GM12878 (cell line): ENCODE measurements around the gene CAST. TPM values are rescaled to one million over a fixed set of nuclear protein-coding genes. Genes with fewer than 3 reads are reported as not detected.

Source experiments
- ATAC-seq: fragments of 200-7000 bp; cut with Tn5 transposase; 3 replicates; pipeline ENCODE4 v1.9.1; 2020; ENCODE audit warnings: mild to moderate bottlenecking, moderate library complexity
- BruUV-seq: library from RNA; stranded (reverse); fragments of 400-500 nt; replicated peaks from 2 replicates; lab custom pipeline; 2021; lab: Mats Ljungman, UMichigan
- CTCF ChIA-PET: fragments of 300-600 bp; sonication (Branson Sonifier 250); formaldehyde crosslinking; extraction: SDS; loops from one replicate; lab custom pipeline; 2021; ENCODE audit warnings: inconsistent platforms; lab: Yijun Ruan, JAX
- POLR2A ChIA-PET: fragments of 350-600 bp; formaldehyde crosslinking; extraction: SDS; loops from one replicate; lab custom pipeline; 2021; ENCODE audit warnings: inconsistent platforms; lab: Charles Lee
- RAD21 ChIA-PET: fragments of 300-600 bp; sonication (Branson Sonifier 250); formaldehyde crosslinking; loops from one replicate; lab custom pipeline; 2023; ENCODE audit warnings: antibody characterized with exemption; ENCODE audit not compliant: unreplicated experiment; lab: Charles Lee
- SMC1A ChIA-PET: fragments of 300-600 bp; sonication (Branson Sonifier 250); formaldehyde crosslinking; loops from one replicate; lab custom pipeline; 2023; ENCODE audit not compliant: unreplicated experiment, uncharacterized antibody; lab: Charles Lee
- DNase-seq: peaks from one replicate; pipeline ENCODE4 v3.0.0-alpha.2; 2011; ENCODE audit warnings: low read depth, low spot score
- FAIRE-seq: peaks from 3 replicates; lab custom pipeline; 2011; peaks lifted over from hg19 to GRCh38; lab: Jason Lieb, UNC
- H2AFZ ChIP-seq: 2 replicates; pipeline ENCODE4 v1.6.0; 2011; ENCODE audit warnings: low read depth, low read length, control low read depth; ENCODE audit not compliant: control insufficient read depth
- H3K27ac ChIP-seq: 2 replicates; pipeline ENCODE4 v1.5.1; 2011; ENCODE audit warnings: control low read depth; ENCODE audit not compliant: control insufficient read depth, insufficient read depth
- H3K27me3 ChIP-seq, 2 experiments: replicated peaks in 1 of 2; 2 replicates each; pipeline versions ENCODE4 v1.6.0 to v1.6.1; 2011; ENCODE audit warnings: low read length in 1 of 2; ENCODE audit not compliant: control insufficient read depth in 2 of 2, insufficient read depth in 2 of 2
- H3K36me3 ChIP-seq, 2 experiments: 2 replicates each; pipeline ENCODE4 v1.5.1; 2011; ENCODE audit warnings: low read length in 1 of 2; ENCODE audit not compliant: control insufficient read depth in 2 of 2, insufficient read depth in 2 of 2
- H3K4me1 ChIP-seq: 2 replicates; pipeline ENCODE4 v1.6.1; 2011; ENCODE audit warnings: mild to moderate bottlenecking, low read length, moderate library complexity, mixed read lengths; ENCODE audit not compliant: control insufficient read depth, insufficient read depth
- H3K4me2 ChIP-seq: 2 replicates; pipeline ENCODE4 v1.6.0; 2011; ENCODE audit warnings: control low read depth; ENCODE audit not compliant: control insufficient read depth, insufficient read depth
- H3K4me3 ChIP-seq: fragments of 200-600 bp; sonication (generic); 2 replicates; pipeline ENCODE4 v1.5.1; 2016
- H3K79me2 ChIP-seq: 2 replicates; pipeline ENCODE4 v1.6.0; 2011; ENCODE audit warnings: low read length; ENCODE audit not compliant: control insufficient read depth, insufficient read depth
- H3K9ac ChIP-seq: 2 replicates; pipeline ENCODE4 v1.8.0; 2011; ENCODE audit warnings: low read length, control low read depth, mixed read lengths; ENCODE audit not compliant: control insufficient read depth, insufficient read depth
- H3K9me3 ChIP-seq: replicated peaks from 3 replicates; pipeline ENCODE4 v1.5.1; 2011; ENCODE audit warnings: mild to moderate bottlenecking, low read length; ENCODE audit not compliant: control insufficient read depth, insufficient read depth
- H4K20me1 ChIP-seq: 2 replicates; pipeline ENCODE4 v1.6.0; 2011; ENCODE audit not compliant: control insufficient read depth, insufficient read depth
- BCL11A ChIP-seq: IDR thresholded peaks from 2 replicates; pipeline ENCODE4 v1.6.1; 2011; ENCODE audit warnings: low read depth, low read length
- ELK1 ChIP-seq: IDR thresholded peaks from 2 replicates; pipeline ENCODE4 v1.6.1; 2012; ENCODE audit warnings: low read depth, low read length, improper control_type of control experiment
- FOS ChIP-seq: IDR thresholded peaks from 3 replicates; pipeline ENCODE4 v1.6.1; 2011; ENCODE audit warnings: borderline replicate concordance; ENCODE audit not compliant: insufficient read length; ENCODE audit errors: extremely low read depth
- FOXK2 ChIP-seq: fragments of 450-650 bp; IDR thresholded peaks from 2 replicates; pipeline ENCODE4 v1.6.1; 2017; ENCODE audit warnings: mild to moderate bottlenecking, moderate library complexity
- HSF1 ChIP-seq: fragments of 150-350 bp; IDR thresholded peaks from 2 replicates; pipeline ENCODE4 v1.6.1; 2014; ENCODE audit warnings: mild to moderate bottlenecking, low read depth, low read length
- NR2C1 ChIP-seq: fragments of 450-650 bp; IDR thresholded peaks from 2 replicates; pipeline ENCODE4 v1.6.1; 2017; ENCODE audit warnings: antibody characterized with exemption, mild to moderate bottlenecking, moderate library complexity
- POU2F2 ChIP-seq: IDR thresholded peaks from 3 replicates; pipeline ENCODE4 v1.6.1; 2011; ENCODE audit warnings: low read depth, mild to moderate bottlenecking, low read length, borderline replicate concordance
- SKIL ChIP-seq: fragments of 450-650 bp; IDR thresholded peaks from 2 replicates; pipeline ENCODE4 v1.6.1; 2017; ENCODE audit warnings: mild to moderate bottlenecking, low read depth, inconsistent platforms; ENCODE audit not compliant: poor library complexity, severe bottlenecking
- TARDBP ChIP-seq: IDR thresholded peaks from 2 replicates; pipeline ENCODE4 v1.6.1; 2016; ENCODE audit warnings: borderline replicate concordance
- TCF7 ChIP-seq: IDR thresholded peaks from 2 replicates; pipeline ENCODE4 v1.6.1; 2014; ENCODE audit warnings: antibody characterized with exemption, borderline replicate concordance
- USF2 ChIP-seq: IDR thresholded peaks from 2 replicates; pipeline ENCODE4 v1.6.1; 2011; ENCODE audit warnings: low read depth, low read length, improper control_type of control experiment, borderline replicate concordance
- YBX1 ChIP-seq: fragments of 450-650 bp; IDR thresholded peaks from 2 replicates; pipeline ENCODE4 v1.6.1; 2016; ENCODE audit warnings: antibody characterized with exemption
- YY1 ChIP-seq: IDR thresholded peaks from 2 replicates; pipeline ENCODE4 v1.6.1; 2011; ENCODE audit warnings: low read depth, mild to moderate bottlenecking, low read length
- ZNF24 ChIP-seq: fragments of 450-650 bp; IDR thresholded peaks from 2 replicates; pipeline ENCODE4 v1.6.1; 2017; ENCODE audit warnings: antibody characterized with exemption, mild to moderate bottlenecking
- ZNF384 ChIP-seq: IDR thresholded peaks from 2 replicates; pipeline ENCODE4 v1.6.1; 2012; ENCODE audit warnings: low read depth, mild to moderate bottlenecking, low read length, improper control_type of control experiment, borderline replicate concordance
- WGBS: methylation state at CpG from one replicate; pipeline ENCODE4 v1.1.6; 2016; ENCODE audit warnings: low lambda C conversion rate; ENCODE audit not compliant: insufficient replicate concordance, insufficient coverage; ENCODE audit errors: missing lambda C conversion rate; 5-methylcytosine and 5-hydroxymethylcytosine counted together
- in situ Hi-C: fragments of 300-500 bp; cut with MboI; formaldehyde crosslinking; loops from 9 replicates; pipeline ENCODE4 v1.14.3; 2018; ENCODE audit warnings: mixed read lengths
- intact Hi-C: fragments of 100-400 bp; cut with micrococcal nuclease; formaldehyde crosslinking; loops from one replicate; pipeline ENCODE4 v1.14.2; 2022; ENCODE audit not compliant: unreplicated experiment
- polyA plus RNA-seq, 11 experiments: library from polyadenylated mRNA; depleted of rRNA in 4 of 11; unstranded in 6 of 11; stranded (reverse) in 5 of 11; fragments of >200 nt; fragmentation: Nextera tagmentation in 4 of 11; fragmentation: Illumina TruSeq in 1 of 11; extraction: Ambion mirVana in 4 of 11; extraction: Trizol in 1 of 11; gene quantifications; 1 replicate in 1 of 11; 2 replicates in 10 of 11; pipeline versions ENCODE4 v1.2.1 to v1.2.3, GENCODE V29; 2011 to 2016; ENCODE audit warnings: inconsistent platforms in 2 of 11, missing spikeins in 2 of 11, low read depth in 1 of 11
- total RNA-seq, 4 experiments: library from RNA; depleted of rRNA in 3 of 4; stranded (reverse); fragments of >200 nt in 3 of 4; fragmentation: Illumina TruSeq in 1 of 4; extraction: Trizol in 1 of 4; gene quantifications; 2 replicates each; pipeline versions ENCODE4 v1.2.1 to v1.2.3, GENCODE V29; 2013 to 2021
- TF ChIP-seq, protein P1 (sequence below), 3 experiments: IDR thresholded peaks in 2 of 3; conservative IDR thresholded peaks in 1 of 3; 2 replicates each; pipeline ENCODE4 v1.5.1; 2011; ENCODE audit warnings: low read depth in 3 of 3, low read length in 3 of 3, mild to moderate bottlenecking in 3 of 3, control low read depth in 2 of 3, moderate library complexity in 2 of 3, inconsistent platforms in 1 of 3, mixed read lengths in 1 of 3; ENCODE audit not compliant: control insufficient read depth in 2 of 3, insufficient read depth in 1 of 3; ENCODE audit errors: extremely low read depth in 1 of 3

The CAST gene
- total and polyA plus RNA-seq, 10 of the 15 experiments (the other 5 are each of a cell fraction or from before 2014, with no cell fraction given) = 31.7 to 140 (median 68.5) TPM

DNA sequence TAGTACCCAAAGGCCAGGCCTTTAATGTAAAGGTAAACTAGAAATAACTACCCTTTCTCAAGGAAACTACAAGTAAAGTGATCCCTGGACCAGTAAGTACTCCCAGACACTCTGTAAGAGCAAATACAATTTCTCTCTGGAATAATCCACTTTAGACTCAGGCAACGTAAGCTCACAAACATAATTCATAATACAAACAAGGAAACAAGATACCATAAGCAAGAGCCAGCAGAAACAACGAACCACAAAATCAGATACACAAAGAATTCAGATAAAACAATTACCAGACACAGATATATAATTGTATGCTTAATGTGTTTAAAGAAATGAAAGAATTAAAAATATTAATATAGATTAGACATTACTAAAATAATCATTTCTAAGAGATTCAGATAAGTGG is 133.4 kb downstream of the CAST start:
- H3K36me3 ChIP-seq = peaks cover 20 to 50% of the 10 kb centered on the region in 2 experiments
- FAIRE-seq = no peak
- ChIA-PET RAD21 (no interaction called here), SMC1A (no interaction called here), CTCF (interaction anchor here (1.6 kb wide), 1 partner anchor 366 kb away, joined by 6 read pairs; no protein-coding TSS in a partner anchor), POLR2A (interaction anchor here (0.9 kb wide), 1 partner anchor 13 kb away, joined by 3 read pairs; the partner anchor contains the start of gene ERAP1)
- peaks cover 3% of the 10 kb centered on the region for H3K79me2 ChIP-seq
- H4K20me1 ChIP-seq = no peaks in the 10 kb centered on the region
- no peak for DNase-seq
- in situ Hi-C loops (no loop called here), intact Hi-C loops (no loop called here)
- no peak overlapping the region for H3K4me2 ChIP-seq
- ATAC-seq = no peak
- TF ChIP-seq TARDBP (no peak), BCL11A (no peak), ELK1 (no peak), YBX1 (no peak), POU2F2 (no peak), SKIL (no peak), NR2C1 (no peak), ZNF384 (no peak), HSF1 (no peak), TCF7 (no peak), ZNF24 (no peak), YY1 (no peak), FOXK2 (no peak), USF2 (no peak), FOS (no peak)
- TF ChIP-seq, protein P1, sequence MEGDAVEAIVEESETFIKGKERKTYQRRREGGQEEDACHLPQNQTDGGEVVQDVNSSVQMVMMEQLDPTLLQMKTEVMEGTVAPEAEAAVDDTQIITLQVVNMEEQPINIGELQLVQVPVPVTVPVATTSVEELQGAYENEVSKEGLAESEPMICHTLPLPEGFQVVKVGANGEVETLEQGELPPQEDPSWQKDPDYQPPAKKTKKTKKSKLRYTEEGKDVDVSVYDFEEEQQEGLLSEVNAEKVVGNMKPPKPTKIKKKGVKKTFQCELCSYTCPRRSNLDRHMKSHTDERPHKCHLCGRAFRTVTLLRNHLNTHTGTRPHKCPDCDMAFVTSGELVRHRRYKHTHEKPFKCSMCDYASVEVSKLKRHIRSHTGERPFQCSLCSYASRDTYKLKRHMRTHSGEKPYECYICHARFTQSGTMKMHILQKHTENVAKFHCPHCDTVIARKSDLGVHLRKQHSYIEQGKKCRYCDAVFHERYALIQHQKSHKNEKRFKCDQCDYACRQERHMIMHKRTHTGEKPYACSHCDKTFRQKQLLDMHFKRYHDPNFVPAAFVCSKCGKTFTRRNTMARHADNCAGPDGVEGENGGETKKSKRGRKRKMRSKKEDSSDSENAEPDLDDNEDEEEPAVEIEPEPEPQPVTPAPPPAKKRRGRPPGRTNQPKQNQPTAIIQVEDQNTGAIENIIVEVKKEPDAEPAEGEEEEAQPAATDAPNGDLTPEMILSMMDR (IDR thresholded peaks at IDR 0.05 in 2 of 3, conservative IDR thresholded peaks at IDR 0.05 in 1 of 3; ENCODE audit: control insufficient read depth in 2 of 3, extremely low read depth in 1 of 3, insufficient read depth in 1 of 3, low read depth in 3 of 3, low read length in 3 of 3) = no peak
- no peaks in the 10 kb centered on the region for H3K4me1 ChIP-seq
- no TSS peak for BruUV-seq
- no peaks in the 10 kb centered on the region for H3K27me3 ChIP-seq
- no peaks in the 10 kb centered on the region for H3K9me3 ChIP-seq
- 100% methylated on average over 2 of the region's 2 CpGs for WGBS
- H3K27ac ChIP-seq = no peak overlapping the region
- no peak overlapping the region for H2AFZ ChIP-seq
- no peak overlapping the region for H3K4me3 ChIP-seq
- no peak overlapping the region for H3K9ac ChIP-seq
